Stomach (tissue), 4 donors: Measurements from ENCODE around the gene CCSER1.

Experiments
- POLR2A ChIP-seq, 4 donors: fragments of 450-650 bp; IDR thresholded peaks; one replicate each; pipeline ENCODE4 v1.6.1; 2016; ENCODE audit warnings: antibody characterized with exemption in 4 of 4, control low read depth in 2 of 4, mild to moderate bottlenecking in 1 of 4, moderate library complexity in 1 of 4
- POLR2AphosphoS5 ChIP-seq, 3 donors: sonication (generic); formaldehyde crosslinking; IDR thresholded peaks; one replicate each; pipeline ENCODE4 v1.6.1; 2016; ENCODE audit warnings: antibody characterized with exemption in 3 of 3
- TF ChIP-seq, protein P1 (sequence below), 7 experiments: fragments of 450-650 bp in 4 of 7; fragments of 200-600 bp in 3 of 7; sonication (generic) in 3 of 7; IDR thresholded peaks; one replicate each; pipeline ENCODE4 v1.5.1; 2016 to 2019; ENCODE audit warnings: antibody characterized with exemption in 7 of 7, control low read depth in 2 of 7, mild to moderate bottlenecking in 1 of 7

DNA sequence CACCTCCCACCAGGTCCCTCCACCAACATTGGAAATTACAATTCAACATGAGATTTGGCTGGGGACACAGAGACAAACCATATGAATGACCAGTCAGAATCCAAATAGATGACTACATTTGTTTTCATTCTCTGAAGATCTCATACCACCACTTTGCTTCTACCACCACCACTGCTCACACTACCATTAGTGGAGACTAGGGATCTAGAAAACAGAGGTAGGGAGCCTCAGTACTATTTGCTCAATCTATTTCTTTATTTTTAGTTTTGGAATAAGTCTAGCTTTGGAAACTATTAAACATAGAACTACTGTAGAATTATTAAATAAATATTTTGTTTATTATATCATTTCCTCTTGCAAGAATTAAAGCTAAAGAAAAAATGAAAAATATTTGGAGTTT lies 727.9 kb downstream of the CCSER1 start:
- TF ChIP-seq, protein P1, sequence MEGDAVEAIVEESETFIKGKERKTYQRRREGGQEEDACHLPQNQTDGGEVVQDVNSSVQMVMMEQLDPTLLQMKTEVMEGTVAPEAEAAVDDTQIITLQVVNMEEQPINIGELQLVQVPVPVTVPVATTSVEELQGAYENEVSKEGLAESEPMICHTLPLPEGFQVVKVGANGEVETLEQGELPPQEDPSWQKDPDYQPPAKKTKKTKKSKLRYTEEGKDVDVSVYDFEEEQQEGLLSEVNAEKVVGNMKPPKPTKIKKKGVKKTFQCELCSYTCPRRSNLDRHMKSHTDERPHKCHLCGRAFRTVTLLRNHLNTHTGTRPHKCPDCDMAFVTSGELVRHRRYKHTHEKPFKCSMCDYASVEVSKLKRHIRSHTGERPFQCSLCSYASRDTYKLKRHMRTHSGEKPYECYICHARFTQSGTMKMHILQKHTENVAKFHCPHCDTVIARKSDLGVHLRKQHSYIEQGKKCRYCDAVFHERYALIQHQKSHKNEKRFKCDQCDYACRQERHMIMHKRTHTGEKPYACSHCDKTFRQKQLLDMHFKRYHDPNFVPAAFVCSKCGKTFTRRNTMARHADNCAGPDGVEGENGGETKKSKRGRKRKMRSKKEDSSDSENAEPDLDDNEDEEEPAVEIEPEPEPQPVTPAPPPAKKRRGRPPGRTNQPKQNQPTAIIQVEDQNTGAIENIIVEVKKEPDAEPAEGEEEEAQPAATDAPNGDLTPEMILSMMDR (IDR thresholded peaks at IDR 0.05) = no peak
- TF ChIP-seq POLR2A (IDR thresholded peaks at IDR 0.05) (no peak), POLR2AphosphoS5 (IDR thresholded peaks at IDR 0.05) (no peak)
